ENCODE results near the gene GRK5.

Gene GRK5

GRCh38 chr10:119166118-119166500, 41.3 kb upstream of the GRK5 start:
- H3K27ac Mint-ChIP-seq = peak overlapping the region; percentile 52 to 72 (median 68)
- H3K27me3 Mint-ChIP-seq (ENCODE audit: low read depth) = peaks cover 3% of the 10 kb centered on the region
- peaks cover 30% of the 10 kb centered on the region for H3K36me3 Mint-ChIP-seq (ENCODE audit: low read depth)
- no peaks in the 10 kb centered on the region for H3K9me3 Mint-ChIP-seq
- no peak for TF ChIP-seq CTCF (IDR thresholded peaks at IDR 0.05; ENCODE audit: unreplicated experiment in 3 of 3)
- H3K4me1 Mint-ChIP-seq = peaks cover 21% of the 10 kb centered on the region
- H3K4me3 Mint-ChIP-seq = peak overlapping the region; percentile 89 to 96 (median 92)

GRCh38 chr10:119166564-119166963, 40.8 kb upstream of the GRK5 start:
- H3K9me3 Mint-ChIP-seq = no peaks in the 10 kb centered on the region
- peaks cover 35% of the 10 kb centered on the region for H3K36me3 Mint-ChIP-seq (ENCODE audit: low read depth)

GRCh38 chr10:119167041-119167440, 40.3 kb upstream of the GRK5 start:
- TF ChIP-seq CTCF (IDR thresholded peaks at IDR 0.05; ENCODE audit: unreplicated experiment in 3 of 3) = no peak
- Mint-ChIP-seq H3K27ac (peak overlapping the region; percentile 11 to 68 (median 13)), H3K9me3 (no peaks in the 10 kb centered on the region), H3K4me1 (peaks cover 14% of the 10 kb centered on the region), H3K4me3 (peak overlapping the region; percentile 89 to 96 (median 92)), H3K36me3 (ENCODE audit: low read depth) (peaks cover 39% of the 10 kb centered on the region), H3K27me3 (ENCODE audit: low read depth) (peaks cover 3% of the 10 kb centered on the region)

More at GRCh38 chr10:119166564-119166963, 40.8 kb upstream of the GRK5 start:
- Mint-ChIP-seq H3K4me3 (peak overlapping the region; percentile 89 to 96 (median 92)), H3K27ac (peak overlapping the region in 2 of 3 experiments; percentile 52 to 68), H3K4me1 (peaks cover 19% of the 10 kb centered on the region), H3K27me3 (ENCODE audit: low read depth) (peaks cover 3% of the 10 kb centered on the region)
- no peak for TF ChIP-seq CTCF (IDR thresholded peaks at IDR 0.05; ENCODE audit: unreplicated experiment in 3 of 3)

GRCh38 chr10:119174109-119174508, 33.3 kb upstream of the GRK5 start:
- H3K4me1 Mint-ChIP-seq = peaks cover 11% of the 10 kb centered on the region
- TF ChIP-seq CTCF (IDR thresholded peaks at IDR 0.05; ENCODE audit: unreplicated experiment in 3 of 3) = no peak
- no peaks in the 10 kb centered on the region for H3K9me3 Mint-ChIP-seq
- H3K4me3 Mint-ChIP-seq = no peak overlapping the region
- no peak overlapping the region for H3K27ac Mint-ChIP-seq
- peaks cover 49% of the 10 kb centered on the region for H3K36me3 Mint-ChIP-seq (ENCODE audit: low read depth)
- H3K27me3 Mint-ChIP-seq (ENCODE audit: low read depth) = peaks cover 3% of the 10 kb centered on the region

GRCh38 chr10:119176166-119176565, 31.2 kb upstream of the GRK5 start:
- no peaks in the 10 kb centered on the region for H3K27me3 Mint-ChIP-seq (ENCODE audit: low read depth)
- peak overlapping the region in 1 of 3 experiments; percentile 30 for H3K27ac Mint-ChIP-seq
- no peak for TF ChIP-seq CTCF (IDR thresholded peaks at IDR 0.05; ENCODE audit: unreplicated experiment in 3 of 3)
- H3K9me3 Mint-ChIP-seq = no peaks in the 10 kb centered on the region
- H3K4me3 Mint-ChIP-seq = peak overlapping the region; percentile 63 to 80 (median 77)
- peaks cover 34% of the 10 kb centered on the region for H3K36me3 Mint-ChIP-seq (ENCODE audit: low read depth)
- peaks cover 11% of the 10 kb centered on the region for H3K4me1 Mint-ChIP-seq

- Mint-ChIP-seq H3K4me1 (peaks cover 11% of the 10 kb centered on the region), H3K9me3 (no peaks in the 10 kb centered on the region), H3K27ac (peak overlapping the region; percentile 93 to 96 (median 95)), H3K4me3 (peak overlapping the region; percentile 99), H3K27me3 (ENCODE audit: low read depth) (no peaks in the 10 kb centered on the region), H3K36me3 (ENCODE audit: low read depth) (peaks cover 19% of the 10 kb centered on the region)
- no peak for TF ChIP-seq CTCF (IDR thresholded peaks at IDR 0.05; ENCODE audit: unreplicated experiment in 3 of 3)
Observed at GRCh38 chr10:119177708-119178371, 29.5 kb upstream of the GRK5 start.
